ENCODE measurements around the gene TAF6L. TPM values are rescaled to one million over a fixed set of nuclear protein-coding genes. Genes with fewer than 3 reads are reported as not detected.
A peak's percentile ranks its signal among the peaks of the same experiment; 100 is the strongest.
"Not testable (repeated sequence)": the region's sequence is repeated elsewhere in the genome, so short reads cannot be mapped to it uniquely, and the experiment has no call there.

Gene TAF6L
- total and polyA plus RNA-seq, 5 experiments from 2014 or later: 8.7 to 34.9 (median 10.8) TPM

DNA sequence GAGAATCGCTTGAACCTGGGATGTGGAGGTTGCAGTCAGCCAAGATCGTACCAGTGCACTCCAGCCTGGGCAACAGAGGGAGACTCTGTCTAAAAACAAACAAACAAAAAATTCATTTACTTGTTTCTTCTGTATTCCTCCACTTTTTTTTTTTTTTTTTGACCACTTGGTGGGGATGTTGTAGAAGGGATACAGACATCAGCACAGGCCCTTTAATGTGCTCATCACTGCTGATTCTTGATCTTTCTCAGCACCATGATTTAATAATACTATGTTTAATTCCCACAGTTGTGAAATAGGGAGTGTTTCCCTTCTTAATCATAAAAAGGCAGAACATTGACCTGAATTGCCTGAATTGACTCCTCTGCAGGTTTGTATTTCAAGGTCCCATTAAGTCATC is 38.4 kb upstream of the TAF6L start:
- peak in 1 of 10 donors; percentile 32 for DNase-seq
- Mint-ChIP-seq H3K4me3 (no peak overlapping the region), H3K4me1 (peaks cover 5 to 32% (median 21%) of the 10 kb centered on the region in 4 donors), H3K27ac (peak overlapping the region in 4 of 10 donors; percentile 5 to 52 (median 17)), H3K27me3 (no peaks in the 10 kb centered on the region), H3K36me3 (peaks cover 4 to 55% (median 7%) of the 10 kb centered on the region in 3 donors), H3K9me3 (no peaks in the 10 kb centered on the region)
- POLR2A ChIA-PET: interaction anchor here (0.7 to 7.6 kb wide), 2 partner anchors 20 to 238 kb away, joined by 6 to 165 read pairs; partner anchors contain the start of gene ZBTB3
- no peak for ATAC-seq

DNA sequence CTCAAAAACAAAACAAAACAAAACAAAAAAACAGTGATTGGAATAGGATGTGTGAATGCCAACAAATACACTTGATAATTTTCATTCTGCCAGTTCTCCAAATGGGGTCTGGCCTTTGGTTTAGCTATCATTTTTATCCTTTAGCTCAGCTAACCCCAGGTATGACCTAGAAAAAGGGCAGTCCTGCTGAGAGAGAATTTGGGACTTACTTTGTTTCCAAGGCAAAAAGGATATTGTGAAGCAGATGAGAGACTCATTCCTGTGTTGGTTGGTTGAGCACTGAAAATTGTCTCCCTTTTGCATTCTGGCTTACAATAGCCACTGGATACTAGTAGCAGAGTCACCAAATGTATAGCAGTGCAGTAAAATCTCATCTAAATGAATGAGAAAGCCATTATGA is 34.0 kb upstream of the TAF6L start:
- H3K36me3 Mint-ChIP-seq: peaks cover 4 to 83% (median 8%) of the 10 kb centered on the region in 3 donors
- no peaks in the 10 kb centered on the region for H3K27me3 Mint-ChIP-seq
- no peak overlapping the region for H3K4me3 Mint-ChIP-seq
- H3K27ac Mint-ChIP-seq: peak overlapping the region in 1 of 10 donors; percentile 43
- H3K9me3 Mint-ChIP-seq: no peaks in the 10 kb centered on the region
- DNase-seq (no peak), ATAC-seq (no peak)
- H3K4me1 Mint-ChIP-seq: peaks cover 5 to 11% (median 7%) of the 10 kb centered on the region in 4 donors
- POLR2A ChIA-PET: interaction anchor here (0.6 to 1.2 kb wide), 5 partner anchors 8 to 76 kb away, joined by 3 to 6 read pairs (median 5); partner anchors contain the start of gene HNRNPUL2

- POLR2A ChIA-PET: interaction anchor here (0.6 to 1.3 kb wide), 4 partner anchors 9 to 108 kb away, joined by 3 to 7 read pairs (median 5); partner anchors contain the start of genes HNRNPUL2 and TTC9C
- no peak for DNase-seq
- Mint-ChIP-seq H3K4me3 (no peak overlapping the region), H3K27me3 (no peaks in the 10 kb centered on the region), H3K9me3 (no peaks in the 10 kb centered on the region), H3K4me1 (peaks cover 7 to 33% (median 16%) of the 10 kb centered on the region in 4 donors), H3K36me3 (peaks cover 0 to 22% (median 0%) of the 10 kb centered on the region in 3 donors), H3K27ac (peak overlapping the region in 1 of 10 donors; percentile 9)
- ATAC-seq: no peak
Observed at GRCh38 chr11:62747475-62748160, 23.6 kb upstream of the TAF6L start.

DNA sequence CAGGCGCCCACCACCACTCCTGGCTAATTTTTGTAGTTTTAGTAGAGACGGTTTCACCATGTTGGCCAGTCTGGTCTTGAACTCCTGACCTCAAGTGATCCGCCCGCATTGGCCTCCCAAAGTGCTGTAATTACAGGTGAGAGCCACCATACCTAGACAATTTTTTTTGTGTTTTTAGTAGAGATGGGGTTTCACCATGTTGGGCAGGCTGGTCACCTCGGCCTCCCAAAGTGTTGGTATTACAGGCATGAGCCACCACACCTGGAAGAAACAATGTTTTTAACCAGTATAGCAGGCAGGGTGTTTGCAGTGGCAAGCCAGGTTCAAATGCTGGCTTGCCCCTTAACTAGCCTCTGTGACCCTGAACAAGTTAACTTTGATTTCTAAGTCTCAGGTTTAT is 21.3 kb upstream of the TAF6L start:
- H3K27ac Mint-ChIP-seq: peak overlapping the region in 1 of 10 donors; percentile 27

GRCh38 chr11:62752177-62752785 is 18.9 kb upstream of the TAF6L start:
- no peak for ATAC-seq
- Mint-ChIP-seq H3K9me3 (no peaks in the 10 kb centered on the region), H3K27ac (peak overlapping the region in 5 of 10 donors; percentile 66 to 99 (median 76)), H3K4me1 (peaks cover 11 to 49% (median 31%) of the 10 kb centered on the region in 4 donors), H3K27me3 (no peaks in the 10 kb centered on the region), H3K4me3 (peak overlapping the region in 8 of 10 donors; percentile 36 to 97 (median 78)), H3K36me3 (peaks cover 0 to 22% (median 0%) of the 10 kb centered on the region in 3 donors)
- DNase-seq: no peak
- POLR2A ChIA-PET: interaction anchor here (0.6 to 6.6 kb wide), 14 partner anchors 9 to 161 kb away, joined by 3 to 165 read pairs (median 16); partner anchors contain the start of genes BSCL2, C11orf98, GNG3 and HNRNPUL2

More for the DNA sequence above, 21.3 kb upstream of the TAF6L start:
- not testable (repeated sequence) for H3K4me3 Mint-ChIP-seq, H3K9me3 Mint-ChIP-seq, ATAC-seq, H3K27me3 Mint-ChIP-seq, DNase-seq
- Mint-ChIP-seq H3K36me3 (peaks cover 0 to 22% (median 0%) of the 10 kb centered on the region in 3 donors), H3K4me1 (peaks cover 11 to 46% (median 31%) of the 10 kb centered on the region in 4 donors)
- POLR2A ChIA-PET: interaction anchor here (0.7 to 6.6 kb wide), 4 partner anchors 12 to 91 kb away, joined by 5 to 165 read pairs (median 12); partner anchors contain the start of genes HNRNPUL2, POLR2G and TTC9C

DNA sequence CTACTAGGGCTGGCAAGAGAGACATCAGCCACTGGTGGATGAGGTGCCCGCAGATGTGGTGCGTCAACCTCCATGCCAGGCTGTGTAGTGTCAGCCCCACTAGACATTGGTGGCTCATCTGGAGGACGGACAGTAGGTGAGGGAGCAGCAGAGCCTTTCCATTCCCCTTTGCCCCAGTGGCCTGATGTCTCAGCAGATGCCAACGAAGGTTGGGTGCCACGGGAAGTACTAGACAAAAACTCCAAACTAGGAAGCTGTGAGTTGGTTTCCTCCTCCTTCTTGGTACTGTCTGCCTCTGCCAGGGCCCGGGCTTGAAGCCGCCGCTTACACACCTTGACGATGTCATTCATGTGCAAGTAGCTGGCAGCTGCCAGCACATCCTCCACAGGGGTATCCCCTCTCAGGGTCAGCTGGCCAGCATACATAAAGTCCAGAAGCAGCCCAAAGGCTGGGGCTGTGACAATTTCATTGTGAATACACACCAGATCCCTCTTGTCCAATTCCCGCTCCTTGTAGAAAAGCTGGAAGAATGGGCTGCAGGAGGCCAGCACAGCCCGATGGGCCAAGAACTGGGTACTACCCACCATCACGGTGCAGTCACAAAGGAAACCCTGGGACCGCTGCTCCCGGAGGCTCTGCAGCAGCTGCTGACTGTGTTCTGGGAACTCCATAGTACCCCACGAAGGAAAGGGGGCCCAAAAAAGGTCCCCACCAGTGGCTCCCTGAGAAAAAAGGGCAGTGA is 18.0 kb upstream of the TAF6L start:
- Mint-ChIP-seq H3K36me3 (peaks cover 0 to 20% (median 0%) of the 10 kb centered on the region in 3 donors), H3K9me3 (no peaks in the 10 kb centered on the region), H3K27me3 (no peaks in the 10 kb centered on the region), H3K27ac (peak overlapping the region; percentile 88 to 100 (median 99)), H3K4me1 (peaks cover 11 to 47% (median 31%) of the 10 kb centered on the region in 4 donors), H3K4me3 (peak overlapping the region; percentile 91 to 100 (median 97))
- no peak for DNase-seq
- ATAC-seq: no peak
- POLR2A ChIA-PET: interaction anchor here (0.5 to 6.6 kb wide), 42 partner anchors 9 to 1488 kb away, joined by 3 to 165 read pairs (median 8); partner anchors contain the start of genes B3GAT3, BSCL2, C11orf98 and CSKMT

DNA sequence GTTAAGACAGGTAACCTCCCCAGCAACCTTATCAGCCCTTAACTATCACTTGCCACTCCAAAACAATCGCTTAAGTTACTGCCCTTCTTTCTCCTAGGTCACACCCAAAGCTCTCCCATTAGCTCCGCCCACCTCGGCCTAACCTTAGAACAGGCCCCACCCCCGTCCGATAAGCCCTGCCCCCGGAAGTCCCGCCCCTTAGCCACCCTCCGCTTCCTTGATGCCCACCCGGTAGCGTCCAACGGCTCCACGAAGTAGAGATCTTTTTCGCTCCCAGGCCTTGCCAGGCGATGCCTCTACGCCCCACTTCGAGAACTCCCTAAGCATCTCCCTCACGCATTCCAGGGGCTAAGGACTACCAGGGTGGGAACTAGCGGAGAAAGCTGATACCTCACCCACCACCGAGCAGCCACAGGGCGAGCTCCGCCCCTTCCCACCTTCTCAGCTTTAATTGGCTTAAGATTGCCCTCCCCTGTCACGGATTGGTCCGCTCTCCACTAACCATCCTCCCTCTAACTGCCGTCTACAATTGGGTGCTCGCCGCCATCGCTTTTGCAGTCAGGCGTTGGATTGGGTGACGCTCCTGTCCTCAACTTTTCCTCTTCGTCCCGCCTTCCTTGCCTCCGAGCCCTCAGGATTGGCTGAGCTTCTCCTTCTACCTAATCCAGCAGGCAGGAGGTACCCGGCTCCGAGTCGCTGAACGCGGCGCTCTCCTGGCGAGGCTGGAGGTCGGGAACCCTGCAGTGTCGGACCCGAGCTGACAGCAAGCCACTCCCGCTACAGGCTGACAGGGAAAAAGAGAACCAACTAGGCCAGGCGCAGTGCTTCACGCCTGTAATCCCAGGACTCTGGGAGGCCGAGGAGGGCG is 17.2 kb upstream of the TAF6L start, which contains the start of gene ZBTB3:
Gene ZBTB3 (minus strand): TSS at position 425 of the 868 bp plus-strand sequence. CDS start 496 bp downstream, outside the sequence.
- POLR2A ChIA-PET: interaction anchor here (0.5 to 6.6 kb wide), 52 partner anchors 8 to 1487 kb away, joined by 3 to 165 read pairs (median 5); partner anchors contain the start of genes B3GAT3, BSCL2, C11orf98 and CSKMT
- Mint-ChIP-seq H3K27ac (peak within 1 kb of the TSS; percentile 88 to 100 (median 99)), H3K36me3 (peaks cover 0 to 16% (median 0%) of the 10 kb centered on the region in 3 donors), H3K9me3 (no peaks in the 10 kb centered on the region), H3K27me3 (no peaks in the 10 kb centered on the region), H3K4me1 (peaks cover 8 to 43% (median 28%) of the 10 kb centered on the region in 4 donors), H3K4me3 (peak within 1 kb of the TSS; percentile 91 to 100 (median 97))
- ATAC-seq (peak; percentile 95 to 96), DNase-seq (peak; percentile 93 to 100 (median 96))

- no peaks in the 10 kb centered on the region for H3K27me3 Mint-ChIP-seq
- POLR2A ChIA-PET: interaction anchor here (0.6 to 6.6 kb wide), 16 partner anchors 9 to 181 kb away, joined by 3 to 165 read pairs (median 10); partner anchors contain the start of genes BSCL2, C11orf98, CSKMT and EEF1G
- H3K4me1 Mint-ChIP-seq: peaks cover 6 to 32% (median 23%) of the 10 kb centered on the region in 4 donors
- H3K27ac Mint-ChIP-seq: peak overlapping the region in 8 of 10 donors; percentile 6 to 100 (median 68)
- peak overlapping the region; percentile 3 to 97 (median 62) for H3K4me3 Mint-ChIP-seq
- H3K36me3 Mint-ChIP-seq: peaks cover 0 to 9% (median 0%) of the 10 kb centered on the region in 3 donors
- ATAC-seq (no peak), DNase-seq (no peak)
- no peaks in the 10 kb centered on the region for H3K9me3 Mint-ChIP-seq
Observed at GRCh38 chr11:62755086-62755615, 16.0 kb upstream of the TAF6L start.

GRCh38 chr11:62757846-62758788 is 13.1 kb upstream of the TAF6L start:
- no peaks in the 10 kb centered on the region for H3K27me3 Mint-ChIP-seq
- no peak overlapping the region for H3K4me3 Mint-ChIP-seq
- POLR2A ChIA-PET: interaction anchor here (0.5 to 5.9 kb wide), 7 partner anchors 12 to 106 kb away, joined by 3 to 75 read pairs (median 3); partner anchors contain the start of genes HNRNPUL2 and TAF6L
- ATAC-seq (no peak), DNase-seq (no peak)
- peaks cover 0 to 6% (median 0%) of the 10 kb centered on the region in 3 donors for H3K36me3 Mint-ChIP-seq
- peak overlapping the region in 1 of 10 donors; percentile 20 for H3K27ac Mint-ChIP-seq
- H3K9me3 Mint-ChIP-seq: no peaks in the 10 kb centered on the region
- peaks cover 14 to 34% (median 31%) of the 10 kb centered on the region in 4 donors for H3K4me1 Mint-ChIP-seq

DNA sequence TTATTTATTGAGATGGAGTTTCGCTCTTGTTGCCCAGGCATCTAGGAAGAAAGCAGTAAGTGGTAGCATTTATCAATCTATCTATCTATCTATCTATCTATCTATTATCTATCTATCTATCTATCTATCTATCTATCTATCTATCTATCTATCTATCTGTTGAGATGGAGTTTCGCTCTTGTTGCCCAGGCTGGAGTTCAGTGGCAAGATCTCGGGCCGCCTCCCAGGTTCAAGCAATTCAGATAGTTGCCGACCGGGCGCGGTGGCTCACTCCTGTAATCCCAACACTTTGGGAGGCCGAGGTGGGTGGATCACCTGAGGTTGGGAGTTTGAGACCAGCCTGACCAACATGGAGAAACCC is 10.3 kb upstream of the TAF6L start:
- Mint-ChIP-seq H3K36me3 (peaks cover 0 to 19% (median 1%) of the 10 kb centered on the region in 3 donors), H3K4me1 (peaks cover 12 to 36% (median 26%) of the 10 kb centered on the region in 4 donors), H3K4me3 (peak overlapping the region in 9 of 10 donors; percentile 90 to 99 (median 97)), H3K27ac (peak overlapping the region in 9 of 10 donors; percentile 53 to 99 (median 98))
- not testable (repeated sequence) for DNase-seq, H3K27me3 Mint-ChIP-seq, ATAC-seq, H3K9me3 Mint-ChIP-seq
- POLR2A ChIA-PET: interaction anchor here (0.5 to 5.9 kb wide), 25 partner anchors 7 to 169 kb away, joined by 3 to 85 read pairs (median 6); partner anchors contain the start of genes C11orf98, CSKMT, GANAB and HNRNPUL2

Measured in naive thymus-derived CD8-positive, alpha-beta T cell (primary cell).